Measurements from ENCODE around the gene STAB2.
A peak's percentile ranks its signal among the peaks of the same experiment; 100 is the strongest.

The STAB2 gene

GRCh38 chr12:103657331-103657730 is 70.3 kb downstream of the STAB2 start:
- DNase-seq = no peak

DNA sequence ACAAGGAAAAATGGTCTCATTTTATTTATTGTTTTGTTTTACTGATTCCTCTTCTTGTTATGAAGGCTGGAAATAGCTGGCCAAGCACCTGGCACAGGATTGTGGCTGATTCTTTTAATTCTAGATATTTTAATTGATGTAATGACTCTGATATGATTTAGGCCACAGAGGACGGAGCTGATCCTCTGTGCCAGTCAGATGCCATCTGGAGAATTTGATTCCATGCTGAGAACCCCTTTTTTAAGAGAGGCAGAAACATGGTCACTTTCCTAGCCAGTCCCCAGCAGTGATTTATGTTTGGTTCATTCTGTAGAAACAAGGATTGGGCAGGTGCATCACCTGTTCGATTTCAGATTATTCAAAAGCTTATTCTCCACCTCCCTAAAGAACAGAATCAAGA is 77.6 kb downstream of the STAB2 start:
- no peak for DNase-seq

- no peak for DNase-seq
Observed at GRCh38 chr12:103665971-103666370, 78.9 kb downstream of the STAB2 start.

GRCh38 chr12:103667125-103667524 is 80.1 kb downstream of the STAB2 start:
- no peak for DNase-seq

DNA sequence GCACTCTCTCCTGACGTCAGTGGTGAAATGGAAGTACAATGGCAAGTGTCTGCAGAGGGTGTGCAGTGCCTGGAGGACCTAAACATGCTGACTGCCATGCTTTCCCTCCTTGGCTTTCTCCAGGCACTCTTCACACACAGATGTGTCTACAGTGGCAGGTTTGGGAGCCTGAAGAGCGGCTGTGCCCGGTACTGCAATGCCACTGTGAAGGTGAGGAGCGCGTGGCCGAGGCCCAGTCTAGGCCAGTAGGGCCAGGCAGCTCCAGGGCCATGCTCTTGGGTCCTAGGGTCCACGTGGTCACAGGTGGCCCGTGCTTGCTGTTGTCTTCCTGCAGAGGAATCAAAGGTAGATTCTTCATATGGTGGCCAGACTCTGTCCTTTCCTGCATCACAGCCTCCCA is 81.4 kb downstream of the STAB2 start:
- DNase-seq = no peak

- no peak for DNase-seq
Observed at GRCh38 chr12:103671367-103671766, 84.3 kb downstream of the STAB2 start.

DNA sequence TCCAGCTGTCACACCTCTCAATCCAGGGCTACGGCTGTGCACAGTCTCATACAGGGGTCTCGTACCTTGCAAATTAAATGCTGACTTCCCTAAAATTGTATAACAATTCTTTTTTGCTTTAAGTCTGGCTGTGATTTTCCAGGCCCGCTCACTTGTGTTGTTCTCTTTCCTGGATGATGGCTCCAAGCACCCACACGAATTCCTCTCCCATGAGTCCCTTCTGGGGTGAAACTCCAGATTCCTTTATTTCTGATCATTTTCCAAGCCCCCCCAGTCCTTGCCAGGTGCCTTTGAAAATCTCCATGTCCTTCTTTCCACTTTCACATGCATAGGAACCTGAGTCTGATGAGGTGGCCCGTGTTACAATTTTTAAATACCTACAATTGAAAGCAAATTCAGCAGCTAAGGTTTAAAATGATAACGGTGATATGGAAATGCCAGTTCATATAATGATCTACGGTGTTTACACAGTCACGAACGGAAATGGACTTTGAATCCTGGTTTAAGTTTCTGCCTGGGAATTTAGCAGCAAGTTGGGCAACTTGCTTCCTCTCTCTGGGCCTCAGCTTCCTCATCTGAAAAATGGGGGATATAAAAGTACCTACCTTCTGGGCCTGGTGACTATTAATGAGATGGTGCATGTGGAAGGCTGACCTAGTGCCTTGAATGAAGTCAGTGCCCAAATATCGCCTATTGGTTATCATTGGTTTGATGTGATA is 85.5 kb downstream of the STAB2 start:
- DNase-seq = peak; percentile 46

DNA sequence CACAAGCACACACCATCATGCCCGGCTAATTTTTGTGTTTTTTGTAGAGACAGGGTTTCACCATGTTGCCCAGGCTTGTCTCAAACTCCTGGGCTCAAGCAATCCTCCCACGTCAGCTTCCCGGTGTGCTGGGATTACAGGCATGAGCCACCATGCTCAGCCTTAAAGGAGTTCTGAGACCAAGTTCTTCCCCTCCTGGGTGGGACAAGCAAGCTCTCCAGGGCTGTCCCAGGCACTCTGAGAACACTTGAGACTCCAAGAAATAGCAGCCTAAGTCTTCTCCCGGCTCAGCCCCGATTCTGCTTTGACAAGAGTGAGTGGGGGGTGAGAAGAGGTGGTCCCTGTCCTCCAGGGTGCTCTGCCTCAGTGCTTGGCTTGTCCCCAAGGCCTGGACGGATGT is 86.4 kb downstream of the STAB2 start:
- no peak for DNase-seq

GRCh38 chr12:103673891-103674375 is 86.9 kb downstream of the STAB2 start:
- DNase-seq = no peak

DNA sequence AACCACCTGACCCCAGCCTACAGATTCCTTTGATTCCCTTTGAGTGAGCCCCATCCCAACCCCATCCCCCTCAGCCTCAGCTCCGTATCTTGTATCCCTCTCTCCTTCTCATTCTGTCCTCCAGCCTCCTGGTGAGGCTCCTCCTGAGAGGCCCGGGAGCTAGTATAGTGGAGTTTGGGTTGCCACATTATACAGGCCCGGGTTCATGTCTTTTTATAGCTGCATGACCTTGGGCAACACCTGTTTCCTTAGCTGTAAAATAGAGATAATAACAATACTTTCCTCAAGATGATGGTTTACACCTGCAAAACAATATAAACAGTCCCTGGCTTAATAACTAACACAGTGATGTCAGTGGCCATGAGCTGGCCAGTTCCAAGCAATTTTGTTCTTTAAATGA is 89.8 kb downstream of the STAB2 start:
- no peak for DNase-seq

DNA sequence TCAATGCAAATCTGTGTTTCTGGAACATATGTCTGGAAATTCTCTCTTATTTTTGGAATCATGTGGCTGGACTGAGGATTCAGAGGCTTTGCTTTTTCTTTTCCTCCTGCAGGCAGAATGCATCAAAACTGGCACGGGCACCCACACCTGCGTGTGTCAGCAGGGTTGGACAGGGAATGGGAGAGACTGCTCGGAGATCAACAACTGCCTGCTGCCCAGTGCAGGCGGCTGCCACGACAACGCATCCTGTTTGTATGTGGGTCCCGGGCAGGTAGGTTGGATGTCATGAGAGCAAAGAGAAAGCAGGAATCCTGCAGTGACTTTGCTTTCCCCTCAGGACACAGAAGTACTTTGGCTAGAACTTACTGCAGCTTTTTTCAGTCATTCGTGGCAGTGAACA is 90.3 kb downstream of the STAB2 start:
- DNase-seq = no peak

DNA sequence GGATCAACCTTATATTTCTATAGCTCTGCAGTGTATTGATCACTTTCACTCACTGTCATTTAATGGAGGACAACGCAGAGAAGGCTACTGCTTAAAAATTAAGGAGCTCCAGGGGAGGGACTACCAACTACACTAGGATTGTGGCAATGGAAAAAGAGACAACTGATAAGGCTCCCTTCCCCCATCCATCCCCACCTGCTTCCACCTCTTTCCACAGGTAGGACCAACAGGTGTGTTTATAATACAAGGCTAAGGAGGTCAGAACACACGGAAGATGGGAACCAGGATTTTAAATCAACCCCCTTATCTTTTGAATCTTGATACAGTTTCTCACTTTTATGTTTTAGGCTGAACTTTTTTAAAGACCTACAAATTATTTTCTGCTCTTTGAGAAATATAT is 90.8 kb downstream of the STAB2 start:
- no peak for DNase-seq

GRCh38 chr12:103679421-103680170 is 92.5 kb downstream of the STAB2 start:
- DNase-seq = no peak

DNA sequence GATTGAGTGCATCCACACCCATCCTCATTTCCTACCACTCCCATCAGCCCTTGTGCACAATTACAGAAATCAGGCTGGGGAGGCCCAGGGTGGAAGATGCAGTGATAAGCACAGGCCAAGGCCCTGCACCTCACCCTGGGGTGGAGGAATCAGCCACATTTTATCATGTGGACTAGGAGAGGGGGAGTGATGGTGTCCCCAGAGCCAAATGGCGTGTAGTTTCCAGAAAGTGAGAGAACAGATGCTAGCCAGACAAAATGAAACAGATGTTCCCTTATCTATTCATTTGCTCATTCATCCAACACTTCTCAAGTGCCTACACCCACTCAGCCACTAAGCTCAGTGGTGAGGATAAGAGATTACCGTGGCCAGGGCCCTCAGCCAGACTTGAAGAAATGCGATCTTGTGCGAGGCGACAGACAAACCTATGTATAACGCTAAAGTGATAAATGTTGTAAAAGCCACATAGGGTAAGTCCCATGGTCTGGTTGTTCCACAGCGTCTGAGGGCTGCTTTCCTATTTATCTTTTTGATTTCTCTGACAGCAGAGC is 93.6 kb downstream of the STAB2 start:
- DNase-seq = no peak

- no peak for DNase-seq
Observed at GRCh38 chr12:103686026-103686425, 99.0 kb downstream of the STAB2 start.

GRCh38 chr12:103687253-103687652 is 100.2 kb downstream of the STAB2 start:
- DNase-seq = no peak

DNA sequence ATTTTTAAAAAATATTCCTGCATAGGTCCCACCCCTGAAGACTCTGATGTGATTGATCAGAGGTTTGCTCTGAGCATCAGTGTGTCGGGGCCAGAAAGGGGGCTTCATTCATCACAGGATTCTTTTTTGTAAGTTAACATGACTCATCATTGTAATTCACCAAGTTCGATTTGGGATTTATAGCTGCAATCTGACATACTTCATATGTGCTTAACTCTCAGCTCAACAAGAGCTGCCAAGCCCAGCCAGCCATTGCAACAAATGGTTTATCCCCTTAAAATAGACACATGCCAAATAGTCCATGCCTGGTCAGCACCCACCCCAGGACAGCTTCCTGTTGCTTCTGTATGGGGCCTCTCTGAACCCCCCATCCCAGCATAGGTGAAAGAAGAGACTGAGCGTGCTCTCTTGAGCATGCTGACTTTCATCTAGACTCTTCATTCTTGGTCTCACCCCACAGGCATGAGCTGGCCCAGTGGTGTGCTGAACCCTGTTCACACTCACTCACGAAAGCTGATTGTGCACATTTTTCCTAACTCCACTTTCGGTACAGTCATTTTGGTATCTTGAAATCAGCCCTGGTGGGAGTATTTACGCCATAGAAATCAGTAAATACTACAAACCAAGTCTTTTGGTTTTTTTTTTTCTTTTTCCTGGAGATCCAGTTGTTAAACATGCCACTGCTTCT is 101.4 kb downstream of the STAB2 start:
- no peak for DNase-seq

- no peak for DNase-seq
Observed at GRCh38 chr12:103690426-103690825, 103.4 kb downstream of the STAB2 start.

- no peak for DNase-seq
Observed at GRCh38 chr12:103691063-103691462, 104.0 kb downstream of the STAB2 start.

DNA sequence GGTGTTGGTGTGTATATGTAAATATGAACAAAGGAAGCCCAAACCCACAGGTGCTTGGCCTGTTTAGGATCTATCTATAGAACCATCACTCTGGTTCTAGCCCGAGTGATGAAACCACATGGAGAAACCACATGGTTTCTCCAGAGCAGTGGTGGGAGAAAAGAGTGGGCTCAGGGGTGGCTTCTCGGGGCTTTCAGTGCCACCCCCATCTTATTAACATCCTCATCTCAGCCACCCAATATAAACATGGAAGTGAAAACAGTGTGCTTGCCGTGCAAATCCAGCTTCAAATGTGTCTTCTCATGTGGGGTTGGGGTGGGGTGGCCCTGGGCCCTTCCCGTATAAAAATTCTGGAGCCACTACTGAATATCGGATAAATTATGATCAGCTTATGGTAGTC is 109.0 kb downstream of the STAB2 start:
- no peak for DNase-seq

GRCh38 chr12:103697971-103698751 is 111.1 kb downstream of the STAB2 start:
- no peak for DNase-seq

DNA sequence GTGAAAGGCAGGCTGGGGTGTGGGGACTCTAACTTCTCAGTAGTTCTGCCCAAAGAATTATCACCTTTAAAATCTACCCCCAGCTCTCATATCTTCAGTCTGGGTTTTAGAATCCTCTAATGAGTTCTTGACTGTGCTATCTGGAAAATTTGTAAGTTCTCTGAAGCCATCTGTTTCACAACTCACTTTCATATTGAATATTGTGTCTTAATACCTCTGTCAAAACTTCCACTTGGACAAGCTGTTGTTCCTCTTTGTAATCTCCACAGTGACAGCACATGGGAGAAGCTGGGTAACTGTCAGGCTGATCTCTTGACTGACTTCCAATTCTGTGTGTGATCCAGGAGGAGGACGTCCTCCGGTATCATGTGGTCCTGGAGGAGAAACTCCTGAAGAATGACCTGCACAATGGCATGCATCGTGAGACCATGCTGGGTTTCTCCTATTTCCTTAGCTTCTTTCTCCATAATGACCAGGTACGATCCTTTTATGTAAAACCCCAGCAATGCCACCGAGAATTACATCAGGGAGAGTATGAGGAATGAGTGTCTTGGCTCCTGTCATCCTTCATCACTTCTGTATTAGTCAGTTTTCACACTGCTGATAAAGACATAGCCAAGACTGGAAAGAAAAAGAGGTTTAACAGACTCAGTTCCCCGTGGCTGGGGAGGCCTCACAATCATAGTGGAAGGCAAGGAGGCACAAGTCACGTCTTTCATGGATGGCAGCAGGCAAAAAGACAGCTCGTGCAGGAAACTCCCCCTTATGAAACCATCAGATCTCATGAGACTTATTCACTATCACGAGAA is 111.9 kb downstream of the STAB2 start:
- no peak for DNase-seq

All from NCI-H526 treated with DMSO at 0.1 percent for 48 hours (cell line).